Mesendoderm (in vitro differentiated cells): ENCODE results near the gene CAMK1G.

Experiments used
- DNase-seq: peaks from one replicate; pipeline ENCODE4 v3.0.0; 2013
- H2AK5ac ChIP-seq: 2 replicates; pipeline ENCODE4 v1.6.1; 2013; ENCODE audit warnings: low read length, inconsistent platforms
- H2BK120ac ChIP-seq: 2 replicates; pipeline ENCODE4 v1.6.1; 2013; ENCODE audit warnings: low read depth, mild to moderate bottlenecking, low read length, moderate library complexity, mixed read lengths
- H2BK15ac ChIP-seq: replicated peaks from 2 replicates; pipeline ENCODE4 v1.6.1; 2013; ENCODE audit warnings: low read depth, mild to moderate bottlenecking, moderate library complexity
- H2BK5ac ChIP-seq: 2 replicates; pipeline ENCODE4 v1.6.1; 2013; ENCODE audit warnings: low read length, inconsistent platforms
- H3K18ac ChIP-seq: 2 replicates; pipeline ENCODE4 v1.6.1; 2013; ENCODE audit warnings: mild to moderate bottlenecking, low read length, mixed read lengths
- H3K23ac ChIP-seq: one replicate; pipeline ENCODE4 v1.6.1; 2013; ENCODE audit warnings: low read length
- H3K27ac ChIP-seq: 2 replicates; pipeline ENCODE4 v1.5.1; 2013; ENCODE audit warnings: low read depth, mild to moderate bottlenecking, inconsistent platforms, low read length, moderate library complexity
- H3K27me3 ChIP-seq: 2 replicates; pipeline ENCODE4 v1.6.1; 2013; ENCODE audit warnings: low read length, control low read depth, mild to moderate bottlenecking, inconsistent platforms; ENCODE audit not compliant: insufficient read depth, poor library complexity
- H3K36me3 ChIP-seq: 2 replicates; pipeline ENCODE4 v1.6.1; 2013; ENCODE audit warnings: low read length, inconsistent platforms; ENCODE audit not compliant: control insufficient read depth, insufficient read depth
- H3K4ac ChIP-seq: one replicate; pipeline ENCODE4 v1.6.1; 2013; ENCODE audit warnings: low read depth, mild to moderate bottlenecking, low read length, moderate library complexity
- H3K4me1 ChIP-seq: 2 replicates; pipeline ENCODE4 v1.6.1; 2013; ENCODE audit warnings: low read depth, low read length, inconsistent platforms; ENCODE audit not compliant: control insufficient read depth
- H3K4me2 ChIP-seq: 2 replicates; pipeline ENCODE4 v1.6.1; 2013; ENCODE audit warnings: low read length
- H3K4me3 ChIP-seq: 2 replicates; pipeline ENCODE4 v1.5.1; 2013; ENCODE audit warnings: mild to moderate bottlenecking, low read length
- H3K56ac ChIP-seq: one replicate; pipeline ENCODE4 v1.6.1; 2013; ENCODE audit warnings: low read length
- H3K79me1 ChIP-seq: 2 replicates; pipeline ENCODE4 v1.6.1; 2013; ENCODE audit warnings: low read length, inconsistent platforms
- H3K79me2 ChIP-seq: 2 replicates; pipeline ENCODE4 v1.6.1; 2013; ENCODE audit warnings: mild to moderate bottlenecking, low read length; ENCODE audit not compliant: control insufficient read depth, insufficient read depth
- H3K9ac ChIP-seq: 2 replicates; pipeline ENCODE4 v1.6.1; 2013; ENCODE audit warnings: low read length, inconsistent platforms
- H4K5ac ChIP-seq: one replicate; pipeline ENCODE4 v1.6.1; 2013; ENCODE audit warnings: low read length
- H4K8ac ChIP-seq: one replicate; pipeline ENCODE4 v1.6.1; 2013; ENCODE audit warnings: low read depth, mild to moderate bottlenecking, control low read depth, low read length, moderate library complexity
- WGBS: extraction: QIAGEN DNeasy Blood & Tissue Kit; methylation state at CpG from one replicate; pipeline ENCODE4 v1.1.7; 2013; ENCODE audit warnings: low lambda C conversion rate, missing lambda C conversion rate; ENCODE audit not compliant: insufficient coverage; ENCODE audit errors: extremely low coverage; 5-methylcytosine and 5-hydroxymethylcytosine counted together

CAMK1G gene

DNA sequence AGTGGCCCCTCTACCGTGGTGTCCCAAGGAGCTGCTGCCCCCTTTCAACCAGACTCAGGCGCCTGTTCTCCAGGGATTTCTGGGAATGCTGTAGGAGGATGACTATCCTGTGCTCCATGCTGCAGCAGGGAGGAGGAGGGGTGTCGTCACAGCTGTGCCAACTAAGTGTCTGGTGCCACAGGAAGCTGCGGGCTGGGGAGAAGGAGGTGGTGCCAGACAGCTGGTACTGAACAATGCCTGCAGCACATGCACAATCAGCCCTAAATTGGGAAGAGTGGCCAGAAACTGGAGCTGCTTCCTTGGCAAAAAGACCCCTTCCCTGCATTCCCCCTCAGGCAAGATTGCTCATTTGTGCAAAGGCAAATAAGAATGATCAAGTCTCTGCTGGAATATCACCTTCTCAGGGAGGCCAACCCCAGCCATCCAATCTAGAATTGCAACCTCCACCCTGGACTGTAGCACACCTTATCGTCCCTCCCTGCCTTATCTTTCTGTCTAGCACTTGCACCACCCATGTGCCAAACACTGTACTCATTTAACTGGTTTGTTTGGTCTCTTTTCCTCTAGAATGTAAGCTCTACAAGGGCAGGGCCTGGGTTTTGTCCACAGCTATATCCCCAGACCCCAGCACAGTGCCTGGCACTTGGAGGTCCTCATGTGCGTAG lies 35.4 kb downstream of the CAMK1G start:
- Histone ChIP-seq H3K79me1 (no peaks in the 10 kb centered on the region), H2AK5ac (no peak overlapping the region), H3K79me2 (no peaks in the 10 kb centered on the region), H3K36me3 (no peaks in the 10 kb centered on the region), H3K4ac (no peak overlapping the region), H3K23ac (no peak overlapping the region), H4K5ac (no peak overlapping the region), H3K56ac (no peak overlapping the region), H4K8ac (no peak overlapping the region), H2BK5ac (no peak overlapping the region), H3K27me3 (no peaks in the 10 kb centered on the region), H2BK120ac (no peak overlapping the region), H2BK15ac (no peak overlapping the region), H3K27ac (no peak overlapping the region), H3K4me1 (no peaks in the 10 kb centered on the region), H3K18ac (no peak overlapping the region), H3K9ac (no peak overlapping the region), H3K4me3 (no peak overlapping the region), H3K4me2 (no peak overlapping the region)
- WGBS = no CpG with 5 or more reads among the region's 6 CpGs
- no peak for DNase-seq

GRCh38 chr1:209619696-209620486 lies 36.4 kb downstream of the CAMK1G start:
- H3K4me2 ChIP-seq = no peak overlapping the region
- H3K56ac ChIP-seq = no peak overlapping the region
- H3K4ac ChIP-seq = no peak overlapping the region
- no CpG with 5 or more reads among the region's 7 CpGs for WGBS
- no peaks in the 10 kb centered on the region for H3K79me2 ChIP-seq
- no peak overlapping the region for H3K4me3 ChIP-seq
- no peak overlapping the region for H3K23ac ChIP-seq
- no peak overlapping the region for H2BK15ac ChIP-seq
- no peak overlapping the region for H2AK5ac ChIP-seq
- H4K8ac ChIP-seq = no peak overlapping the region
- no peak for DNase-seq
- no peak overlapping the region for H3K18ac ChIP-seq
- no peaks in the 10 kb centered on the region for H3K27me3 ChIP-seq
- no peak overlapping the region for H3K27ac ChIP-seq
- H2BK120ac ChIP-seq = no peak overlapping the region
- no peak overlapping the region for H3K9ac ChIP-seq
- H3K79me1 ChIP-seq = no peaks in the 10 kb centered on the region
- H3K36me3 ChIP-seq = no peaks in the 10 kb centered on the region
- no peak overlapping the region for H4K5ac ChIP-seq
- no peaks in the 10 kb centered on the region for H3K4me1 ChIP-seq
- no peak overlapping the region for H2BK5ac ChIP-seq

GRCh38 chr1:209620487-209620884 lies 37.0 kb downstream of the CAMK1G start:
- Histone ChIP-seq H2AK5ac (no peak overlapping the region), H3K9ac (no peak overlapping the region), H3K4ac (no peak overlapping the region), H3K79me2 (no peaks in the 10 kb centered on the region), H4K8ac (no peak overlapping the region), H3K27ac (no peak overlapping the region), H2BK15ac (no peak overlapping the region), H4K5ac (no peak overlapping the region), H3K79me1 (no peaks in the 10 kb centered on the region), H3K36me3 (no peaks in the 10 kb centered on the region), H3K18ac (no peak overlapping the region), H3K4me3 (no peak overlapping the region), H3K4me1 (no peaks in the 10 kb centered on the region), H3K27me3 (no peaks in the 10 kb centered on the region), H3K4me2 (no peak overlapping the region), H3K23ac (no peak overlapping the region), H3K56ac (no peak overlapping the region), H2BK5ac (no peak overlapping the region), H2BK120ac (no peak overlapping the region)
- WGBS = no CpG with 5 or more reads among the region's 3 CpGs
- DNase-seq = no peak

GRCh38 chr1:209621286-209621685 lies 37.8 kb downstream of the CAMK1G start:
- Histone ChIP-seq H3K27me3 (no peaks in the 10 kb centered on the region), H3K4me2 (no peak overlapping the region), H2AK5ac (no peak overlapping the region), H3K23ac (no peak overlapping the region), H3K4ac (no peak overlapping the region), H2BK120ac (no peak overlapping the region), H3K79me1 (no peaks in the 10 kb centered on the region), H4K5ac (no peak overlapping the region), H4K8ac (no peak overlapping the region), H3K4me1 (no peaks in the 10 kb centered on the region), H2BK5ac (no peak overlapping the region), H3K79me2 (no peaks in the 10 kb centered on the region), H3K18ac (no peak overlapping the region), H3K4me3 (no peak overlapping the region), H3K36me3 (no peaks in the 10 kb centered on the region), H2BK15ac (no peak overlapping the region), H3K27ac (no peak overlapping the region), H3K56ac (no peak overlapping the region), H3K9ac (no peak overlapping the region)
- WGBS = no CpG with 5 or more reads among the region's 4 CpGs
- DNase-seq = no peak

DNA sequence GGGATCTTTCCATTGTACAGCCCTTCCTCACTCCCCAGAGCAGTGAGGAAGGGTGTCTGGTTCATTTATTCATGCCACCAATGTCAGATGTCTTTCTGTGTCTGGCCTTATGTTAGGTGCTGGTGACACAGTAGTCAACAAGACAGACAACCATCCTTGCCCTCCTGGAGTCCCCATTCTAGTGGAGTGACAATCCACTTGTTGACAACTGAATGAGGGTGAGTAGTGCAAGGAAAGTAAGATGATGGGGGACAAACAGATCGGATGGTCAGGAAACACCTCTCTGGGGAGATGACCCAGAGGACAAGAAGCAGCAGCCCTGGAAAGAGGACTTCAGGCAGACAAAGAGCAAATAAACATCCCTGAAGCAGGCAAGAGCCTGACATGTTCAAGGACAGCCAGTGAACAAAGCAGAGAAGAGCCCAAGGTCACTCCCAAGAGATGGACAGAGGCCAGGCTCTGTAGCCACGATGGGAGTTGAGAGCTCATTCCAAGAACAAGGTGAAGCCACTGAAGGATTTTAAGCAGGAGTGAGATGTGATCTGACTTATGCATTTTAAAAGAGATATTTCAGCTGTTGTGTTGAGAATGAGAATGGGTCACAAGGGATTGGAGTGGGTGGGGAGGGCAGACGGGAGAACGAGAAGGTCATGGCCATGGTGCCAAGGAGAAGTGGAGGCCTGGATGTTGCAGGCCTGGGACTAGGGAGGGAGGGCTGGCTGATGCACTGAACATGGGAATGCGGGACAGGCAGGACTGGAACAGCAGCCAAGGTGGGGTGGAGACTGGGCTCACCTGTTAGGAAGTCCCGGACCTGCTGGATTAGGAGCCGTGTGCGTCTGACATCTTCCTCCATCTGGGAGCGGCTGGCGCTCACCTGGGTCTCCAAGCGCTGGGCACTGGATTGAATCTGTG lies 38.5 kb downstream of the CAMK1G start:
- Histone ChIP-seq H3K4me1 (no peaks in the 10 kb centered on the region), H2BK15ac (no peak overlapping the region), H3K27me3 (no peaks in the 10 kb centered on the region), H3K18ac (no peak overlapping the region), H4K8ac (no peak overlapping the region), H2AK5ac (no peak overlapping the region), H4K5ac (no peak overlapping the region), H3K4ac (no peak overlapping the region), H3K4me3 (no peak overlapping the region), H3K4me2 (no peak overlapping the region), H3K9ac (no peak overlapping the region), H3K56ac (no peak overlapping the region), H3K27ac (no peak overlapping the region), H3K79me1 (no peaks in the 10 kb centered on the region), H2BK5ac (no peak overlapping the region), H3K79me2 (no peaks in the 10 kb centered on the region), H3K23ac (no peak overlapping the region), H3K36me3 (no peaks in the 10 kb centered on the region), H2BK120ac (no peak overlapping the region)
- DNase-seq = no peak
- no CpG with 5 or more reads among the region's 11 CpGs for WGBS
